GM12864 (cell line): Measurements from ENCODE around the gene ULK1.

Source experiments
- DNase-seq: peaks from one replicate; pipeline ENCODE4 v3.0.0-alpha.2; 2011; ENCODE audit warnings: low read depth
- H3K4me3 ChIP-seq: 2 replicates; pipeline ENCODE4 v1.5.1; 2011; ENCODE audit warnings: mild to moderate bottlenecking, low read depth, low read length, control low read depth
- TF ChIP-seq, protein P1 (sequence below): IDR thresholded peaks from 2 replicates; pipeline ENCODE4 v1.5.1; 2011; ENCODE audit warnings: low read depth, mild to moderate bottlenecking, moderate library complexity, low read length, control low read depth, inconsistent platforms; ENCODE audit errors: missing control alignments

The ULK1 gene

DNA sequence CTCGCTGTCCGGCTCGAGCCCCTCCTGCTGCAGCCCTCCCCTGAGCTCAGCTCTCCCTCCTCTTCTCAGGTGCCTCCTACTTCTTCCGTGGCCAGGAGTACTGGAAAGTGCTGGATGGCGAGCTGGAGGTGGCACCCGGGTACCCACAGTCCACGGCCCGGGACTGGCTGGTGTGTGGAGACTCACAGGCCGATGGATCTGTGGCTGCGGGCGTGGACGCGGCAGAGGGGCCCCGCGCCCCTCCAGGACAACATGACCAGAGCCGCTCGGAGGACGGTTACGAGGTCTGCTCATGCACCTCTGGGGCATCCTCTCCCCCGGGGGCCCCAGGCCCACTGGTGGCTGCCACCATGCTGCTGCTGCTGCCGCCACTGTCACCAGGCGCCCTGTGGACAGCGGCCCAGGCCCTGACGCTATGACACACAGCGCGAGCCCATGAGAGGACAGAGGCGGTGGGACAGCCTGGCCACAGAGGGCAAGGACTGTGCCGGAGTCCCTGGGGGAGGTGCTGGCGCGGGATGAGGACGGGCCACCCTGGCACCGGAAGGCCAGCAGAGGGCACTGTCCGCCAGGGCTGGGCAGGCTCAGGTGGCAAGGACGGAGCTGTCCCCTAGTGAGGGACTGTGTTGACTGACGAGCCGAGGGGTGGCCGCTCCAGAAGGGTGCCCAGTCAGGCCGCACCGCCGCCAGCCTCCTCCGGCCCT is 43.4 kb upstream of the ULK1 start:
- TF ChIP-seq, protein P1, sequence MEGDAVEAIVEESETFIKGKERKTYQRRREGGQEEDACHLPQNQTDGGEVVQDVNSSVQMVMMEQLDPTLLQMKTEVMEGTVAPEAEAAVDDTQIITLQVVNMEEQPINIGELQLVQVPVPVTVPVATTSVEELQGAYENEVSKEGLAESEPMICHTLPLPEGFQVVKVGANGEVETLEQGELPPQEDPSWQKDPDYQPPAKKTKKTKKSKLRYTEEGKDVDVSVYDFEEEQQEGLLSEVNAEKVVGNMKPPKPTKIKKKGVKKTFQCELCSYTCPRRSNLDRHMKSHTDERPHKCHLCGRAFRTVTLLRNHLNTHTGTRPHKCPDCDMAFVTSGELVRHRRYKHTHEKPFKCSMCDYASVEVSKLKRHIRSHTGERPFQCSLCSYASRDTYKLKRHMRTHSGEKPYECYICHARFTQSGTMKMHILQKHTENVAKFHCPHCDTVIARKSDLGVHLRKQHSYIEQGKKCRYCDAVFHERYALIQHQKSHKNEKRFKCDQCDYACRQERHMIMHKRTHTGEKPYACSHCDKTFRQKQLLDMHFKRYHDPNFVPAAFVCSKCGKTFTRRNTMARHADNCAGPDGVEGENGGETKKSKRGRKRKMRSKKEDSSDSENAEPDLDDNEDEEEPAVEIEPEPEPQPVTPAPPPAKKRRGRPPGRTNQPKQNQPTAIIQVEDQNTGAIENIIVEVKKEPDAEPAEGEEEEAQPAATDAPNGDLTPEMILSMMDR = peak; percentile 44
- no peak for DNase-seq
- H3K4me3 ChIP-seq = no peak overlapping the region

DNA sequence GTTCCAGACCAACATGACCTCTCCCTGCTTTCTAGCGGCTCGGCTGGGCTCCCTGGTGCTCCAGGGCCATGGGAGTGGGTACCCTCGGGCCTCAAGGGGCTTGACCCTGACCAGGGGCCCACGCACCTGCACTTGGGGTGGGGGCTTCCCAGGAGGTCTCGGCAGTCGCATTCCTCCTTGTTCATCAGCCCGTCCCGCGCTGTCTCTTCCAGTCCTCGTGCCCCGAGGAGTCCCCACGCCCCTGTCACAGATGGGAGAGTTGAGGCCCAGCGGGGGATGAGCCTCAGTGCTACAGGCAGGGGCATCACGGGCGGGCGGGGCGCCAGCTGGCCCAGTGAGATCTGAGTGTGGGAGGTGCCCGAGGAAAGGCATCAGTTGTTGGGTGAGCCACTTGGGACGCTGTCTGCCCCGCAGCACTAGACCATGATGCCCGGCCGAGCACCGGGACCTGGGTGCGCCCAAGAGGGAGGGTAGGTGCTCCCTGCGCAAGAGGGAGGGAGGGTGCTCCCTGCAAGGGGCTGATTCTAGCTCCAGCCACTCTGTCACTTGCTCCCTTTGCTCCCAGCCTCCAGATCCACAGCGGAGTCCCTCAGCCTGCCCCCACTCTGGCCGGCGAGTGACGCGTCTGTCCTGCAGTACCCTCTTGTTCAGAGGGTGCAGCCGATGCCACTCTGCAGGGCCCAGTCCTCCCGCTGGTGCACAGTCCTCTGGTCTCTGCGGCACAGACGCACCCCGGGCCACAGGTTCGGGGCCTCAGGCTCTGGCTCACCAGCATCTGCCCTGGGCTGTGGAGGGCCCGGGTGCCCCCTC is 42.5 kb upstream of the ULK1 start:
- TF ChIP-seq, protein P1 = no peak
- no peak overlapping the region for H3K4me3 ChIP-seq
- DNase-seq = no peak

DNA sequence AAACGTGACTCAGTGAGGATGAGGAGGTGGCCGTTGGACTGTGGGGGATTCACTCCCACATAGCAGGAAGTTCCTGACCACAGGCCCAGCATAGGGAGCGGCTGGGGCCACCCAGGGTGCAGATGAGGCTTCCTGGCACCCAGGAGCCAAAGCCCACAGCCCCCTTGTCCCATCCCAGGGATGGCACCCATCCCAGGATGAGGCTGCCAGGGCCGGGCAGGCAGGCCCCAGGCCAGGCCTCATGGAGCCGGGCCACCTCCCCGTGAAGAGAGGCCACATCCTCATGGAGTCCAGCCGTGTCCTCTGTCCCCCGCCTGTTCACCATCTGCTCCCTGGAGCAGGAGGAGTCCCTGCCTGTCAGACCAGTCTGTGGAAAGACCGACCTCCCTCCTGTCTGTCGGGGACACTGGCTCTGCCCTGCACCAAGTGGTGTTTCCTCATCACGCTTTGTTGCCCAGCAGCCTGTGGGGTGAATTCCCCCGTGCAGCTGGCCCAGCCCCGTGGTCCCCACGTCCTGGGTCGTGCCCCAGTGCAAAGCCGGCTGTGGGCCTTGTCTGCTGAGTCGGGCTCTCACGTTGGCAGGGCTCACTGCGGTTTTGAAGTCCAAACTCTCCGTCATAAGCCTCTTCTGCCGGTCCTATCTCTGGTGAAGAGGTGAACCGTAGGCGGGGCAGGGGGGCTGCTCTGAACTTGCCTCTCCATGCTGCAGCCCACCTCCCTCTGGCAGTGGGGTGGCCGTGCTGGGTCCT is 41.7 kb upstream of the ULK1 start:
- DNase-seq = no peak
- no peak overlapping the region for H3K4me3 ChIP-seq
- TF ChIP-seq, protein P1 = no peak

DNA sequence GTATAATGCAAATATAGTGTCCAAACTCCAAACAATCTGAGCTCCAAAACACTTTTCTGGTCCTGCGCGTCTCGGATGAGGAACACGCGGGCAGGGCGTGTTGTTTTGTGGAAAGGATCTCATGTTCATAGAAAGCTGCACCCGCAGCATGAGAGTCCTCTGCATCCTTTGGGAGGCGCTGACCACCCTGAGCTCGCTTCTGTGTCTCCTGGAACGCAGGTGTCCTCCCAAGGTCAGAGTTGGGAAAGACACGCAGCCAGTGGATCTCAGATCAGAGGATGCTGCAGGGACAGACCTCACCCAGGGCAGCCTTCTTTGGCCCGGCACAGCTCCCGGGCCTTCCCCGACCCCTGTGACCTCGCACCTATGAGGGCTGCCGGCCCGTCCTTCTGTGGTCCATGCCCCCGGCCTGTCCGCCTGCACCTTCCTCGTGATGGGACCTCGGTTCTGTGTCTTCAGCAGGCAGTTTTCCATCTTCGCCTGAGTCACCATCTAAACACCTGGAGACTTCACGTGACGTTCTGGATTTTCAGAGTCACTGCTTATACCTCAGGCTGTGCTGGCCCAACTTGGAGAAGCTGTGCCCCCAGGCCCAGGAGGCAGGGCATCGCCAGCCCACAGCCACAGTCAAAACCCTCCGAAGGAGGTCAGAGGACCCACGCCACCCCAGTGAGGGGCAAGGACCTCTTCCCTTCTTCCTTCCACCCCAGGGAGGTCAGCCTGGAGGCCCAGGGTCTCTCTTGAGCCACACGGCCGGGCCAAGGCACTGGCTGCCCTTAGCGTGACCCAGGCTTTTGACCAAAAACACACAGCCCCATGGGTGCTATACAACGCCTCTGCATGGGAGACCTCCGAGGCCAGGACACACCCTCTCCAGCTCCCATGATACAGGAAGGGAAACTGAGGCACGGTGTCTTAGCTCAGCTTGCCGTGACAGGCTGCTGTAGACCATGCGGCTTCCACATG is 40.3 kb upstream of the ULK1 start:
- no peak overlapping the region for H3K4me3 ChIP-seq
- TF ChIP-seq, protein P1 = no peak
- DNase-seq = no peak

DNA sequence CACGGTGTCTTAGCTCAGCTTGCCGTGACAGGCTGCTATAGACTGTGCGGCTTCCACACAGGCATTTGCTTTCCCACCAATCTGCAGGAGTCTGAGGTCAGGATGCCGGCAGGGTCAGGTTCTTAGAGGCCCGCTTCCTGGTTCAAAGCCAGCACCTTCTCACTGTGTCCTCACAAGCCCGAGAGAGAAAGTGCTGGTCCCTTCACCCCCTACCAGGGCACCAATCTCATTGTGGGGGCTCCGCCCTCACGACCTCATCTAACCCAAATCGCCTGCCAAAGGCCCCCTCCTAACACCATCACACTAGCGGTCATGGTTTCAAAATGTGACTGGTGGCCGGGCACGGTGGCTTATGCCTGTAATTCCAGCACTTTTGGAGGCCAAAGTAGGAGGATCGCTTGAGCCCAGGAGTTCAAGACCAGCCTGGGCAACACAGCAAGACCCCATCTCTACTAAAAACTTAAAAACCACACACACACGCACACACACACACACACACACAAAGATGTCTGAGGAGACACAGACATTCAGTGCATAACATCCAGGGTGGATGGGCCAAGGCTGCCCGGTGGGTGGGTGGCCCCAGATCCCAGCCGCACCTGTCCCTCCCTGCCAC is 39.5 kb upstream of the ULK1 start:
- no peak overlapping the region for H3K4me3 ChIP-seq
- no peak for DNase-seq
- TF ChIP-seq, protein P1 = no peak

DNA sequence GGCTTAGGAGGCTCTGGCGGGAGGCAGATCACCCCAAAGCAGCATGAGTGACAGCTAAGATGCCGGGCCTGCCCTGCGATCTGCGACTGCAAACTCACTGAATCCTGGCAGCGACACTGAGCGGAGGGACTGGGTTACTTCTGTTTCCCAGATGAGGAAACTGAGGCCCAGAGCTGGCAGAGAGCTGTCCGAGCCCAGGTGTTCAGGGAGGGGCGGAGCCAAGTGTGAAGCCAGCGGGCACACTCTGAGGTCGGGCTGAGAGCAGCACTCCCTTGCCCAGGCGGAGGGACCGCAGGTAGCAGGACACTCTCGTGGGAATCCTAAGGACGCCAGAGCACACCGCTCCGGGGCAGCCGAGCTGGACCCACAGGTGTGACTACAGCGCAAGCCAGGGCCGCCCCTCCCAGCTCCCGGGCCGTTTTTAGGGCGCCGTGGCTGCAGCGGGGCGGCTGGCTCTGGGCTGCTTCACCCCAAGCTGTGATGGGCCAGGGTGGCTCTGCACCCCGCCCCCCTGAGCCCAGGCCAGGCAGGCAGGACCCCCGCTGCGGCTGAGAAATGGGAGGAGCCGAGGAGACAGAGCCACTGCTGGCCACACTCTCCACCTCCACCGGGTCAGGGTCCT is 38.8 kb upstream of the ULK1 start:
- DNase-seq = no peak
- TF ChIP-seq, protein P1 = no peak
- no peak overlapping the region for H3K4me3 ChIP-seq
